ENCODE data around the gene TCEAL4.
"Not testable (repeated sequence)": the region's sequence is repeated elsewhere in the genome, so short reads cannot be mapped to it uniquely, and the experiment has no call there.

Gene TCEAL4

DNA sequence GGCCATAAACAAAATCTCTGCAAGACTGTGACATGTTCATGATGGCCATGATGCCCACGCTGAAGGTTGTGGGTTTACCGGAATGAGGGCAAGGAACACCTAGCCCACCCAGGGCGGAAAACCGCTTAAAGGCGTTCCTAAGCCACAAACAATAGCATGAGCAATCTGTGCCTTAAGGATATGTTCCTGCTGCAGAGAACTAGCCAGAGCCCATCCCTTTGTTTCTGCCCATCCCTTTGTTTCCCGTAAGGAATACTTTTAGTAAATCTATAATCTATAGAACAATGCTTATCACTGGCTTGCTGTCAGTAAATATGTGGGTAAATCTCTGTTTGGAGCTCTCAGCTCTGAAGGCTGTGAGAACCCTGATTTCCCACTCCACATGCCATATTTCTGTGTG lies 9.9 kb downstream of the TCEAL4 start:
- not testable (repeated sequence) for DNase-seq

DNA sequence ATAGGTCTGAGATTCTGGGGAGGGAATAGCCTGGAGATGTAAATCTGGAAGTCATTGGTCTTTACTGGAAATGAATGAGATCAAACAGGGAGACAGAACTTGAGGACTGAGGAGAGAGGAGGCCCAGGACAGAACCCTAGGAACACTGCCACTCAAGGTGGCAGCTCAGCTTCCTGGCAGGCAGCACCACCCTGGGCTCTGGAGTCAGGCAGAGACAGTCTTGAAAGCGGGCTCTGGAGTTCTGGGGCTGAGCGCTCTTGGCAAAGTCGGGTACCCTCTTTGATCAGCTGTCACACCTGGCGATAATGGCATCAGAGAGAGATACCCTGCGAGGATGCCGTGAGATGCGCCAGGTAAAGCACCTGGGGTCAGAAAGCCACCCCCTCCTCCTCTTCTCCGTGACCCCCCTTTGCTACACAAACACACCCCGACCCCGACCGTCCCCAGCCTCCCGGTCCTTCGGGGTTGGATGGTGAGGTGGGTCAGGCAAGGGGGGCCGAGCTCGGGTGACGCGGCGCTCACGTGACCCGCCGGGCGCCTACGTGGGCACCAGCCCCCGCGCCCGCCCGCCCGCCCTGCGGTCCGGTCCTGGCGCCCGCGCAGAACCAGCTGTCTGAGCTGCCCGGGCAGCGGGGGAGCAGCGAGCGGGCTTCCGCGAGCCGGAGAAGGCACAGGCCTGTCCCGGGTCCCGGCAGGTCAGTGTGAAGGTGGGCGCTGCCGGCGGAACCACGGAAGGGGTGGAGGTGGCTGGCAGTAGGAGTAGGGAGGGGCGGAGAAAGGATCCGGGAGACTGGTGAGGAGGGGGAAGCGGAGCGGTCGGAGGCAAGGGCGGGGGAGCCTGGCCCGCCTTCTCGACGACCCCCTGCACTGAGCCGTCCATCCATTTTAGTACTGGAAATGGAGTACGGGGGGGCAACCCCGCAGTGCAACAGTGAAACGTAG lies 22.3 kb downstream of the TCEAL4 start, which contains the start of gene TCEAL3:
TSS of gene TCEAL3 (plus strand) at position 600 of the 942 bp plus-strand sequence. CDS start 1,102 bp downstream, outside the sequence.
- DNase-seq, result peak; percentile 32

DNA sequence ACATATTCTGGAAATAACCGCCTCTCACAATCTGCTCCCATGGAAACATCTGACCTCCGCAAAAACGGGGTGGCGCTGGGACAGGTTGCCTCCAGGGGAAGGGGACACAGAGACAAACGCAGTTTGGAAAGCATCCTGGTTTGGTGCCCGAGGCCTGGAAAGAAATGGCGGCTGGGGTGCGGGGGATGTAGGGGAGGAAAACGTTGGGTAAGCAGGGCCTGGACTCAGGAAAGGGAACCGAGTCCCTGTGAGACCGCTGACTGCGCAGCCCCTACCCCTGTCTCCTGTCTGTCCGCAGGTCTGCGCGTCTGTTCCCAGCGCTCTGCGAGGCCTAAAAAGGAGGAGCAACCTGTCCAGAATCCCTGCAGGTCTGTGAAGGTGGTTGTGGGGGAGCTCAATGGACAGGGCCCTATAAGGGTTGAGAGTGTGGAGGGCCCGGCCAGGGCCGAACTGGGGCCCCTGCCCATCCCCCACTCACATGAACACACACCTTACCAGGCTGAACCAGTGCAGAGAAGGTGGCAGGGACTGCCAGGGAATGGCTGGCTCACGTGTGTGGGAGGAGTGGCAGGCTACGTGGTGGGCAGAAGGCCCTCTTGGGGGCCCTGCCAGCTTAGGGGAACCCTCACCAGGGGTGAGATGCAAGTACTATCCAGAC lies 23.1 kb downstream of the TCEAL4 start:
- no peak for DNase-seq

DNA sequence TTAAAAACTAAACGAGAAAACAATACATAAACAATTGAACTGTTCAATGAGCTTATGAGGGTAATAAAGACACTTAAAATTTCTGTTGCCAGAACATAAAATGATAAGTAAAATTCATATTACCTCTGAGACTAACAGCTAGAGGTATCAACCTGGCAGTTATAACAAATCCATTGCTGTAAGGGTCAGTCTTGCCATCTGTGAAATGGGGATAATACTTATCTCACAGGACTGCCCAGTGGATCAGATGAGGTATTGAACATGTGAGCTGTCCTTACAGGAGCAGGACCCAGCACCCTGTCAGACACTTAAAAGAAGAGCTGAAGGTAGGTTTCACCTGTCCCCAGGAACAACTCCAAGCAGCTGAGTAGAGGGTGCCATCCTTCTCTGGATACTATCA lies 25.0 kb downstream of the TCEAL4 start:
- no peak for DNase-seq

DNA sequence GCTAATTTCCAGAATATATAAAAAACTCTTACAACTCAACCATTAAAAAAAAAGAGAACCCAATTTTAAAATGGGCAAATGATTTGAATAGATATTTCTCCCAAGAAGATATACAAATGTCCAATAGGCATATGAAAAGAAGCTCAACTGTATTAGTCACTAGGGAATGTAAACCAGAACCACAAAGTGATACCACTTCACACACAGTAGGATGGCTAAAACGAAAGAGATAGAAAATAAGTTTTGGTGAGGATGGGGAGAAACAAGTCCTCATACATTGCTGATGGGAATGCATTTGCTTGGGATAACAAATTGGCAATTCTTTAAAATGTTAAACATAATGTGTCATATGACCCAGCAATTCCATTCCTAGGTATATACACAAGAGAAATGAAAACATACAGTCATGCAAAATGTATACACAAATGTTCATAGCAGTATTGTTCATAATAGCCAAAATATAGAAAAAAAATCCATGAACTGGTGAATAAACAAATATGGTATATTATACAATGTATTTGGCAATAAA lies 28.1 kb downstream of the TCEAL4 start:
- DNase-seq, result no peak

DNA sequence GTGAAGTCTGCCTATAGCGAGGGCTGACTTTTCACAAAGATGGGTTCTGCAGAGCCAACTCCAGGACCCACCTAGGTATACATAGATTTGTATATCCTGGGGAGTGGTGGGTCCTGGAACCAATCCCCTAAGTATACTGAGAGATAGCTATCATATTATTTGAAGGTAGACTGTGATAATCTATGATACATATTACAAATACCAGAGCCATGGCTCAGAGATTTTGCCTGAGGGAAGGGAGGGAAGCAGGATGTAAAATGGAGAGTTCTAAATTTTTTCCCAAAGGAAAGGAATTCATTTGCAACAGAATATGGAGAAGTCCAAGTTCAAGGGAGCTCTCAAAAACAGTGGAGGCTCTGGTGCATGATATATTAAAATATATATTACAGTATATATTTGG lies 29.7 kb downstream of the TCEAL4 start:
- no peak for DNase-seq

DNA sequence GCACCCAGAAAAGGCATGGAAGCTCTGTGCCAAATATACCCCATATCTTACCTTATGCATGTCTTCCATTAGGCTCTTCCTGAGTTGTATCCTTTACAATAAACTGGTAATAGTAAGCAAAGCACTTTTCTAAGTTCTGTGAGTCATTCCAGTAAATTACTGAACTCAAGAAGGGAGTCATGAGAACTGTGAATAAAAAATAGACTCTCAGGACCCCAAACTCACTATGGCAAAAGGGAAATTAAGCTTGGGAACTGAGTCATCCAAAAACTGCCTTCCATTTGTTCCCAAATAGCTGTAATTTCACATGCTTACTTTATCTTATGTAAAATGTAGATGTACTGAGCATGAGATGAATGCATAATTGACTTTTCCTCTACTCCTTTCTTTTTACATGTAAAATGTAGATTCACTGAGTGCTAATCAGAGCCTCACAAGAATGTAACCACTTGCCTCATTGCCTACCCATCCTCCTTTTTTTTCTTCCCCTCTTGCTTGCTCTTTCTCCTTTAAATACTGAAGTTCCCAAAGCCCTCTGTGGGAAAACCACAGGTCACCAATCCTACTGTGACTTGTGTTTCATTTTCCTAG lies 30.6 kb downstream of the TCEAL4 start:
- no peak for DNase-seq

DNA sequence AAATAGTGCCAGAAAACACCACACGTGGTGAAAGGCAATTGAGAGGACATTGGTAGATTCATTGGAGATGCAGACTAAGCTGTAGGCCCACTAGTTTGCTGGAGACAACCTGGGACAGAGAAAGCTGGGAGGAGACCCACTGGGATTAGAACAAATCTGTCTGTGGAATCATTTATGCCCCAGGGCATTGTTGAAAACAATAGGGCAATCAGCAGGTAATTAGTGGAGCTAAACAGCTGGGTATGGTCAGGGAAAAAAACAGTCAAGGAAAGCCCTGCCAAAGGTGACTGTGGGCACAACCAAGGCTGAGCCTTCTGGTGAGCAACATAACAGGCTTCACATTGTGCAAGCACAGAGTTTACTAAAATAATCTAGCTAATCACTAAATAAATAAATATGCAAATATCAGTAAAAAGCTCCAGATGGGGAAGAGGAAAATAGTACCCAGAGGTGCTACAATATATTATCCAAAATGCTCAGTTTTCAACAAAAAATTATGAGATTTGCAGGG lies 31.4 kb downstream of the TCEAL4 start:
- no peak for DNase-seq

DNA sequence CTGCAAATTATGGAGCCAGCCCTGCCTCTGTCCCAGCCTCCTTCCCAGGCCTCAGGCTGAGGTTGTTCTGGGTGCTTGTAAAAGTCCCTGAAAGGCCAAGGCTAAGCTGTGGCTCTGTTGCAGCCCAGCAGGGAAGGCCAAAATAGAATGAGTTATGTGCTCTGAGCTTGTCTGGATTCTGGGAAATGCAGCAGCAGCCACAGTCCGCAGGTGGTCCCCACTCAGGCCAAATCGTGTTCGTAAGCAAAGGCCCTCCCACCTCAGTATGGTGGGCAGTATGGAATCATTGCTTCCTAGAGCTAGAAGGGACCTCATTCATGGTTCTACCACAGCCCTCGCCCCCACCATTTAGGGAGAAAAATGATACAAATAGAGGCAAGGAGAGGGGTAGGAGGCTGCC lies 38.8 kb downstream of the TCEAL4 start:
- DNase-seq, result no peak

DNA sequence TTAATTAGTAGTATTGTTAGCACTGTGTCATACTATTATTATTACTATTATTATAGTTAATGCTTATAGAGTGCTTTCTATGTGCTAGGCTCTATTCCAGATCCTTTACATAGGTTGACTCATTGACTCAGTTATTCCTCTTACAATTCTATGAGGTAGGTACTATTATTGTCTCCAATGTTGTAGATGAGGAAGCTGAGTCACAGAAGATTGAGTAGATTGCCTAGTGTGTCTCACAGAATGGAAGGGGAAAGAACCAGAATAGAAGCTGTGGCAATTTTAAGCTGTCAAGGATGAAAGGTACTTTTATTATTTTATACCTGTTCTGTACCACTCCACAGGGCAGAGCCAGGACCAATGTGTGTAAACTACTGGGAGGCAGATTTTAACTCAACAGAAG lies 41.5 kb downstream of the TCEAL4 start:
- DNase-seq, result no peak

DNA sequence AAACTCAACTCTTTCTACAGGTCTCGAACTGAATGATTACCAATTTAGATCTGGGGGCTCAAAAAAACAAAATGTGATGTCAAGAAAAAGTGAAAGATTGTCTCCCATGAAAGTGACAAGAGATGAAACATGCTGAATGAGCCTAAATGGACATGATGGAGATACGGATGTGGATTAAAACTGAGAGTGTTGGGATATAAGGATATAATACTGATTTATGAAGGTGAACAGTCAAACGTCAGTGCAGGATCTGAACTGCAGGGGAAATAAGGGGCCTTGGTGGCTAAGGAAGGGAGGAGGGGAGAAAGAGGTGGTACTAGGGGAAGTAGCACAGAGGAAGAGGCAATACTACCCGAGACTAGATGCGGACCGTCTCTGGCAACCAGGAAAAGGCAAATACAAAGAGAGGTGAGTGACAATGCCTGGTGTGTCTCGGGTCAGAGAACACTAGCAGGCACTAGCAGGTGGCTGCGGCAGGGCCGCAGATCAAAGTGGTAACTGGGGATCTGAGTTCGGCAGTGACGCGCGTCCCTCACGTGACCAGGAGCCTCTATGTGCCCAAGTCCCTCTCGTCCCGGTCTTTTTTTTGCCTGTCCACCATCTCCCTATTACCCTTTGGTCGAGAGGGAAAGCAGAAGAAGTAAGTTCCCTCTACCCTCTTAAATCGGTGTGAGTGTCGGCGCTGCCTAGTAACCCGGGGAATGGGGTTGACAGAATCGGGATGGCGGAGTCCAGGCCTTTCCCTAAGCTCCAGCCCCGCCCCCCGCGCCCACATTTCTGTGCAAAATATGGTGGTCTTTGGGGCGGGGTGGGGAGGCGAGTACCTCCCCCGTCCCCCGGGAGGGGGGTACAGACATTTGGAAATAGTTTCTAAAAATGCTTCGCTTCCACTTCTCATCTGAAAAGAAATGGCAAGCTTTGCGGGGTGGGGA lies 43.3 kb downstream of the TCEAL4 start, which contains the start of gene TCEAL1:
TSS of gene TCEAL1 (plus strand) at position 590 of the 932 bp plus-strand sequence. CDS start 942 bp downstream, outside the sequence.
- peak; percentile 20 for DNase-seq

DNA sequence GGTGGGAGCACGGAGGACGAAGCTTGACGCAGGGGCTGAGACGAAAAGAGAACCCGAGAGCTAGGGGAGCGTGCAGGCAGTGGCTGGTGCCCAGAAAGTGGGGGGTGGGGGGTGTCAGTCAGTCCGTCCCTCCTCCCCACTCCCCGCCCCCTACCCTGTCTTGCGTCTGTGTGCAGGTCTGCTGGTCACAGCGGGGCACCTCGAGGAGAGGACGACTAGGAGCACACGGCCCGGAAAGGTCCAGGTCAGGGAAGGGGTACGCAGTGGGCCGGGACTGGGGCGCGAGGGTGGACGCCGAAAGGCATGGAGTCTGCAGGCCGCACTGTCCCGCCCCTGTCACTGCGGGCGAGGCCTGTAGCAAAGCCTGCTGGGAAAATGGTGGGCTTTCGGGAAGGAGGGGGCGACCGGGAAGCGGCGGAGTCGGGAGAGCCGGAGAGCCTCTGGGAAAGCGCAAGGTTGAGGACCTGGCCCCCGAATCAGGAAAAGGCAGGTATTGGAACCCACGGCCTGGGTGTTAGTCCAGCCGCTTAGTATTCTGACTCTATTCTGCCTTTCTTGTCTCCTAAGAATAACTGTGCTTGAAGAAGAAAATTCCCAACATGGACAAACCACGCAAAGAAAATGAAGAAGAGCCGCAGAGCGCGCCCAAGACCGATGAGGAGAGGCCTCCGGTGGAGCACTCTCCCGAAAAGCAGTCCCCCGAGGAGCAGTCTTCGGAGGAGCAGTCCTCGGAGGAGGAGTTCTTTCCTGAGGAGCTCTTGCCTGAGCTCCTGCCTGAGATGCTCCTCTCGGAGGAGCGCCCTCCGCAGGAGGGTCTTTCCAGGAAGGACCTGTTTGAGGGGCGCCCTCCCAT lies 44.2 kb downstream of the TCEAL4 start:
- no peak for DNase-seq

DNA sequence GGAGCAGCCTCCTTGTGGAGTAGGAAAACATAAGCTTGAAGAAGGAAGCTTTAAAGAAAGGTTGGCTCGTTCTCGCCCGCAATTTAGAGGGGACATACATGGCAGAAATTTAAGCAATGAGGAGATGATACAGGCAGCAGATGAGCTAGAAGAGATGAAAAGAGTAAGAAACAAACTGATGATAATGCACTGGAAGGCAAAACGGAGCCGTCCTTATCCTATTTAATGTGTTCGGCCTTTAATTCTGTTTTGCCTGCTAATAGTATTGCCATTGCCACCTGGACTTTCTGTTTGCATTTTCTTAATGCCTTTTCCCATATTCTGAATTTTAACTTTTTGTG lies 44.8 kb downstream of the TCEAL4 start:
- DNase-seq, result no peak

DNA sequence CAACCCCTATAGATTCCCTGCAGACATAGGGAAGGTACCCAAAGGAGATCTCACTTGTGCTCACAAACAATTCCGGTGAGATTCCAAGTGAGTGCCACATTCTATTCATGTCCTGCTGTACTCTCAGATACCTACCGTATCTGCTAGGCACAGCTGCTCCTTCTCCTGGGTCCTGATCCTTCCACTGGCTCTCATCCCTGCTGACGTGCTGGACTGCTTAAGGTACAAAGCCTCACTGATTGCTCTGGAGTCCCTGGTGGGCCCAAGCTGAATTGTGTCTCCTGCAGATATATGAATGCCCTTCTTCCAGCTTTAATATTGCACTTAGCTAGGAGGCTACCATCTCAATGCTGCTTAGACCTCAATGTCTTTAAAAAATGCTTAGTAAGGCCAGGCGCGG lies 45.8 kb downstream of the TCEAL4 start:
- DNase-seq, result no peak

DNA sequence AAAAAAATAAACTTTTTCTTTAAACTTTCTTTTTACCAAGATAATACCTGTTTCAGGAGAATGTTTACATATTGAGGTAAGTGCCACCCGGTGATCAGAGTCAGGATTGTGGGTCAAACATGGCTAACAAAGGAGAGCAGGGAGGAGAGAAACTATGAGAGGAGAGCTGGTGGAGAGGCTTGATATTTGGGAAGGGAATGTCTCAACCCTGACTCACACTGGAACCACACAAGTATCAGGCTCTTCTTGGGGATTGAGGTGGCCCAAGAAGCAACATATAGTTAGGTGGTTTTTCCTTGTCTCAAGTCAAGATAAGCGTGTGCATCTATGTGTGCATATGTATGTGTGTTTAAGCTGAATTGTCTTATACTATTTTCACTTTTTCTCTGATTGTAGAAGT lies 50.1 kb downstream of the TCEAL4 start:
- no peak for DNase-seq

Data from T-helper 9 cell (primary cell).